H1 (cell line): ENCODE data around the gene CASD1. TPM values are rescaled to one million over a fixed set of nuclear protein-coding genes. Genes with fewer than 3 reads are reported as not detected.

Experiments used
- BRCA1 ChIP-seq: IDR thresholded peaks from 2 replicates; pipeline ENCODE4 v1.6.1; 2012; ENCODE audit warnings: low read depth, low read length, improper control_type of control experiment
- CEBPB ChIP-seq: IDR thresholded peaks from 2 replicates; pipeline ENCODE4 v1.6.1; 2012; ENCODE audit warnings: low read depth, low read length
- CHD1 ChIP-seq: IDR thresholded peaks from 2 replicates; pipeline ENCODE4 v1.6.1; 2012; ENCODE audit warnings: low read depth, low read length, improper control_type of control experiment
- RBBP5 ChIP-seq: IDR thresholded peaks from 2 replicates; pipeline ENCODE4 v1.7.1; 2012; ENCODE audit warnings: low read depth, mild to moderate bottlenecking, inconsistent platforms, low read length, moderate library complexity, borderline replicate concordance
- SIRT6 ChIP-seq: IDR thresholded peaks from one replicate; pipeline ENCODE4 v1.7.1; 2012; ENCODE audit warnings: low read length, inconsistent platforms
- polyA plus RNA-seq, 7 experiments: library from polyadenylated mRNA; depleted of rRNA in 3 of 7; stranded (reverse) in 5 of 7; unstranded in 2 of 7; fragments of >200 nt in 5 of 7; fragments of 200-250 nt in 2 of 7; gene quantifications; 1 replicate in 5 of 7; 2 replicates in 1 of 7; 4 replicates in 1 of 7; pipeline versions ENCODE4 v1.2.1 to v1.2.3, GENCODE V29; 2011 to 2013; ENCODE audit warnings: missing spikeins in 2 of 7, mixed read lengths in 2 of 7
- total RNA-seq: library from RNA; stranded (reverse); fragmentation: NEBNext Ultra II Directional; extraction: Animal tissue kit (Norgen Biotek cat#: 25700); gene quantifications from 2 replicates; pipeline ENCODE4 v1.2.1, GENCODE V29; 2021

Gene CASD1
- total and polyA plus RNA-seq, 2 of the 8 experiments (the other 6 are each of a cell fraction or from before 2014, with no cell fraction given), result 14.2 to 18.8 TPM

DNA sequence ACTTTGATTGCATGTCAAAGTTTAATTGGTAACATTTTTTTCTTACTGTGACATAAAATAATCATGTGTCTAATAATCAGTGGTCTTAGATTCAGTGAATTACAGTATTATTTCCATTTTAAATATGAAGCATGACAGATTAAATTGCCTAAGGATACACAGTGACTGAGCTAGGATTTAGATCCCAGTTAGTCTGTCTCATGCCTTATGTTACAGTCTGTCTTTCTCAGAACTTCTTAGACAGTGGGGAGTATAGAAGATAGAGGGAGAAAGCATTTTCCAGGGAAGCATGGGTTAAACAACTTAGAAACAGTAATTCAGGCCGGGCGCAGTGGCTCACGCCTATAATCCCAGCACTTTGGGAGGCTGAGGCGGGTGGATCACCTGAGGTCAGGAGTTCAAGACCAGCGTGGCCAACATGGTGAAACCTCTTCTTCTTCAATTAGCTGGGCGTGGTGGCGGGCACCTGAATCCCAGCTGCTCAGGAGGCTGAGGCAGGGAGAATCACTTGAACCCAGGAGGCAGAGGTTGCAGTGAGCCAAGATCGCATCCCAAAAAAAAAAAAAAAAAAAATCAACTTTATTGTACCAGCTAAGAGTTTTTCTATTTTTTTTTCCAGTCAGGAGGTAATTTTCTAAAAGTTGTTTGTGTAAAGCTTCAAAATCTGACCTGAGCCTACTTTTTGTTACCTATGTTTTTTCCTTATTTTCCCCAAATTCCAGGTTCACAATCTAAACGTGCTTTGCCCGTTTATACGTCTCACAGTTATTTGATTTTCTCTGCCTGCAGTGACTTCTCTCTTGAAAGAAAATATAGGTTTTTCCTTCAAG, 3.3 kb downstream of the CASD1 start (continued):
- TF ChIP-seq RBBP5 (no peak), SIRT6 (no peak), BRCA1 (no peak), CHD1 (no peak), CEBPB (no peak)
